HEK293T (cell line): ENCODE data around the gene CFAP161.

Source experiments
- CTCF ChIA-PET: fragments of 350-600 bp; formaldehyde crosslinking; extraction: SDS; loops from one replicate; lab custom pipeline; 2021; ENCODE audit warnings: antibody characterized with exemption, inconsistent platforms; lab: Yijun Ruan, JAX
- POLR2A ChIA-PET: fragments of 350-600 bp; formaldehyde crosslinking; extraction: SDS; loops from one replicate; lab custom pipeline; 2020; ENCODE audit warnings: antibody characterized with exemption, inconsistent platforms; lab: Yijun Ruan, JAX
- DNase-seq: peaks from one replicate; pipeline ENCODE4 v3.0.0; 2012; ENCODE audit warnings: mixed read lengths; ENCODE audit errors: extremely low spot score
- ARNT ChIP-seq: fragments of 450-650 bp; IDR thresholded peaks from 2 replicates; pipeline ENCODE4 v1.6.1; 2017; ENCODE audit warnings: mild to moderate bottlenecking
- BHLHE40 ChIP-seq: fragments of 450-650 bp; IDR thresholded peaks from 2 replicates; pipeline ENCODE4 v1.6.1; 2016; ENCODE audit warnings: mild to moderate bottlenecking, moderate library complexity, borderline replicate concordance
- CTBP1 ChIP-seq: fragments of 450-650 bp; IDR thresholded peaks from 2 replicates; pipeline ENCODE4 v1.6.1; 2016; ENCODE audit warnings: borderline replicate concordance
- ELF4 ChIP-seq: fragments of 450-650 bp; IDR thresholded peaks from 2 replicates; pipeline ENCODE4 v1.6.1; 2017; ENCODE audit warnings: antibody characterized with exemption
- FOXA1 ChIP-seq: fragments of 450-650 bp; IDR thresholded peaks from 2 replicates; pipeline ENCODE4 v1.6.1; 2016; ENCODE audit warnings: mild to moderate bottlenecking
- FOXK2 ChIP-seq: fragments of 450-650 bp; IDR thresholded peaks from 2 replicates; pipeline ENCODE4 v1.6.1; 2016; ENCODE audit warnings: mild to moderate bottlenecking
- FOXM1 ChIP-seq: fragments of 450-650 bp; IDR thresholded peaks from 2 replicates; pipeline ENCODE4 v1.6.1; 2017; ENCODE audit warnings: mild to moderate bottlenecking, borderline replicate concordance
- HDGF ChIP-seq: fragments of 450-650 bp; IDR thresholded peaks from 2 replicates; pipeline ENCODE4 v1.6.1; 2017; ENCODE audit warnings: antibody characterized with exemption, borderline replicate concordance
- L3MBTL2 ChIP-seq: fragments of 450-650 bp; conservative IDR thresholded peaks from 2 replicates; pipeline ENCODE4 v1.6.1; 2016; ENCODE audit warnings: mild to moderate bottlenecking
- LEF1 ChIP-seq: fragments of 450-650 bp; IDR thresholded peaks from 2 replicates; pipeline ENCODE4 v1.6.1; 2017; ENCODE audit warnings: mild to moderate bottlenecking, borderline replicate concordance
- NFRKB ChIP-seq: fragments of 450-650 bp; IDR thresholded peaks from 2 replicates; pipeline ENCODE4 v1.6.1; 2016; ENCODE audit warnings: mild to moderate bottlenecking, moderate library complexity
- SP1 ChIP-seq: fragments of 450-650 bp; IDR thresholded peaks from 2 replicates; pipeline ENCODE4 v1.6.1; 2017
- SUZ12 ChIP-seq: fragments of 450-650 bp; IDR thresholded peaks from 2 replicates; pipeline ENCODE4 v1.6.1; 2016; ENCODE audit warnings: mild to moderate bottlenecking
- TARDBP ChIP-seq: fragments of 450-650 bp; IDR thresholded peaks from 2 replicates; pipeline ENCODE4 v1.6.1; 2016
- ZNF384 ChIP-seq: fragments of 450-650 bp; IDR thresholded peaks from 2 replicates; pipeline ENCODE4 v1.6.1; 2016
- TF ChIP-seq, protein P1 (sequence below): fragments of 450-650 bp; IDR thresholded peaks from 2 replicates; pipeline ENCODE4 v1.6.1; 2016

CFAP161 gene

DNA sequence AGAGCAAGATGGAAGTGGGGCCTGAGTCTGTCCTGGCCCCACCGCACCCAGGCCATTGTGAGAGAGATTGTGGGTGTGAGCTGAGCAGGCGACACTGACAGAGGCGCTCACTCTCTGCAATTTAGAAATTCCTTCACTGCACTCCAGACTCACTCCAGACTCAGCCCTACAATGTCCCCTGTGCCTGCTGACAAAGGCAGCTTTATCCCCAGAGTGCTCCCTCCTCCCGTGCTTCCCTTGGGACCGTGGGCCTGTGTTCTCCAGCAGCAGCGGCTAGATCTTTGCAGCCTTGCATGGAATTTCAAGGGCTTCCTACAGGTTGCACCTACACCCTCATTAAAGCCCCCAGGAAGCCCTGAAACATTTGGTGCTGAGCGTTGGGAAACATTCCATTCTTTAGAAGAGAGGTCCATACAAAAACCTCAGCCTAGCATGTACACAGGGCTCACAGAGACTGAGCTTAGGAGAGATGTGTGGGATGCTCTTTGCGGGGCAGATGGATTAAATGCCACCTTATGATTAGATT lies 61.3 kb downstream of the CFAP161 start:
- ChIA-PET CTCF (interaction anchor here (1.5 kb wide), 1 partner anchor 71 kb away, joined by 4 read pairs; no protein-coding TSS in a partner anchor), POLR2A (no interaction called here)
- DNase-seq = no peak
- TF ChIP-seq TARDBP (no peak), BHLHE40 (no peak), LEF1 (no peak), SP1 (no peak), SUZ12 (no peak), FOXM1 (no peak), ELF4 (no peak), FOXK2 (no peak), ZNF384 (no peak), FOXA1 (no peak), CTBP1 (no peak), ARNT (no peak), L3MBTL2 (no peak), NFRKB (no peak), HDGF (no peak)
- TF ChIP-seq, protein P1, sequence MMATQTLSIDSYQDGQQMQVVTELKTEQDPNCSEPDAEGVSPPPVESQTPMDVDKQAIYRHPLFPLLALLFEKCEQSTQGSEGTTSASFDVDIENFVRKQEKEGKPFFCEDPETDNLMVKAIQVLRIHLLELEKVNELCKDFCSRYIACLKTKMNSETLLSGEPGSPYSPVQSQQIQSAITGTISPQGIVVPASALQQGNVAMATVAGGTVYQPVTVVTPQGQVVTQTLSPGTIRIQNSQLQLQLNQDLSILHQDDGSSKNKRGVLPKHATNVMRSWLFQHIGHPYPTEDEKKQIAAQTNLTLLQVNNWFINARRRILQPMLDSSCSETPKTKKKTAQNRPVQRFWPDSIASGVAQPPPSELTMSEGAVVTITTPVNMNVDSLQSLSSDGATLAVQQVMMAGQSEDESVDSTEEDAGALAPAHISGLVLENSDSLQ = no peak

DNA sequence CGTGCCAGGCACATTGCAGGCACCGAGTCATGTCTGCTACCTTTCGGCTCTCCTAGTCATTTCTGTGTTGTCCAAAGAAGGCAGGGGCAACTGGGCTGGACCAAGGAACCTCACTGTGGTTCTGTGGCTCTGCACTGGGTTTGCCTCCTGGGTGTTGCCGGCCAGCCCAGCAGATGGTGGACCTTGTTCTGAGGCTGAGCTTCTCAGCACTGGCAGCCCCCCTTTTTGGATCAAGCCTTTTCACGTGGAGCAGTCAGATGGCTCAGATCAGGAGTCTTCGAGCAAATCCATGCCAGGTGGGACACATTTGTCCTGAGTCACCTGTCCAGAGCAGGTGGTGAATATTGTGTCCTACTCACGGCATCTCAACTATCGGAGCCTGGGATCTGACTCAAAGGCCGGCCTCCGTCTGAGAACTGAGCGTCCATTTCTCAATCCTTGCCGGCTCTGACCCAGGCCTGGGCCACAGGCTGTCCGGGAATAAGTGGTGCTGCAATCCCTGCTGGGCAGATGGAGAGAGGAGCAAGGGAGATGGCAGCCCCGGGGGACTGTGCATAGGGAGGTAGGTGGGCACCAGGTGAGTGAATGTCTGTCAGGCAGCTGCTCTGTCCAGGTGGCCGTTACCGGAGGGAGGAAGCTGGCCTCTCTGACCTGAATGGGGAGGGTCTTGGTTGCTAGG lies 62.6 kb downstream of the CFAP161 start, which contains the start of gene IL16:
Gene IL16, plus strand, starts transcription at position 304 of the 679 bp plus-strand sequence. CDS start 28,521 bp downstream, outside the sequence.
- DNase-seq = no peak
- ChIA-PET CTCF (no interaction called here), POLR2A (no interaction called here)
- TF ChIP-seq ARNT = no peak
- no peak for TF ChIP-seq LEF1
- TF ChIP-seq SUZ12 = no peak
- no peak for TF ChIP-seq TARDBP

DNA sequence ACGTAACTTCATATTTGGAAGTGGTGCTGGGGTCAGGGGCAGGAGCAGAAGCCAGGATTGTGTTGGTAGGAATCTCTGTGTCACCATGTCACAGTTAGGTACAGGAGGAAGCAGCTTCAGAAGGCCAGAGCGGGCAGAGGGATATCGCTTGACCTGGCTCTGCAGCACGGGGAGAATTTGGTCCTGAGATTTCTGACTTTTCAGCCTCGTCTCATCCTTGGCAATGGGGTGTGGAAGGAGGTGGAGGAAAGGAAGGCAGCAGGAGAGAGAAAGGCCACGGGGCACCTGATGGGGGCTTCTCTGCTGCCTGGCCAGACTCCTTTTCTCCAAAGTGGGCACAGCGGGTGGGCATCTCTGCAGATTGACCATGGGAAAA lies 63.2 kb downstream of the CFAP161 start:
- POLR2A ChIA-PET = no interaction called here
- CTCF ChIA-PET = no interaction called here
- DNase-seq = no peak
- TF ChIP-seq TARDBP = no peak
- no peak for TF ChIP-seq LEF1
- TF ChIP-seq, protein P1 = no peak
- no peak for TF ChIP-seq SUZ12
- TF ChIP-seq HDGF = no peak
- no peak for TF ChIP-seq ARNT
- no peak for TF ChIP-seq ZNF384
- no peak for TF ChIP-seq CTBP1
- TF ChIP-seq NFRKB = no peak
- no peak for TF ChIP-seq SP1
- no peak for TF ChIP-seq FOXA1
- no peak for TF ChIP-seq ELF4
- no peak for TF ChIP-seq FOXK2

GRCh38 chr15:81197688-81198281 lies 63.7 kb downstream of the CFAP161 start:
- POLR2A ChIA-PET = no interaction called here
- CTCF ChIA-PET = interaction anchor here (0.5 kb wide), 1 partner anchor 361 kb away, joined by 3 read pairs; no protein-coding TSS in a partner anchor
- TF ChIP-seq ZNF384 = no peak
- TF ChIP-seq SP1 = no peak
- no peak for TF ChIP-seq FOXA1
- DNase-seq = no peak
